ENCODE results near the gene PIK3R5. TPM values are rescaled to one million over a fixed set of nuclear protein-coding genes. Genes with fewer than 3 reads are reported as not detected.

Gene PIK3R5
- total RNA-seq, 2 experiments from 2014 or later, result 0.76 to 1.5 TPM

DNA sequence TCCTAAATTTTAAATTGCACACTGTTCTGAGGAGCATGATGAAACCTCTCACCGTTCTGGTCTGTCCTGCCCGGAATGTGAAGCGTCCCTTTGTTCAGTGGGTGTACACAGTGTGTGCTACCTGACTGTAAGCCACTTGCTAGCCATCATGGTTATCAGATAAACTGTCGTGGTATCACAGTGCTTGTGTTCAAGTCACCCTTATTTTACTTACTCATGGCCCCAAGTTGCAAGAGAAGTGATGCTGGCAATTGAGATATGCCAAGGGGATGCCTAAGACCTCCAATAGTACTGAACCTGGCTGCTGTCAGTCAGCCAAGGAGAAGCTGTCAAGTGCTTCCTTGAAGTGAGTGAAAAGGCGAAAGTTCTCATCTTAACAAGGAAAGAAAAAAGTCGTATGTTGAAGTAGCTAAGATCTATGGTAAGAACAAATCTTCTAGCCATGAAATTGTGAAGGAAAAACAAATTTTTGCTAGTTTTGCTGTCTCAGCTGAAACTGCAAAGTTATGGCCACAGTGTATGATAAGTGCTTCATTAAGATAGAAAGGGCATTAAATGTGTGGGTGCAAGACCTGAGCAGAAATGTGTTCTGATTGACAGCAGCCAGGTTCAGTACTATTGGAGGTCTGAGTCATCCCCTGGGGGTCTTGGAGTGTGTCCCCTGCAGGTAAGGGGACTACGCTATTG lies 103.9 kb downstream of the PIK3R5 start:
- Histone ChIP-seq H3K9me3 (ENCODE audit: low read length) (no peaks in the 10 kb centered on the region), H3K27ac (ENCODE audit: low read depth, low read length, poor library complexity, severe bottlenecking) (no peak overlapping the region), H3K79me2 (ENCODE audit: insufficient read depth, low read depth, low read length) (no peaks in the 10 kb centered on the region), H3K4me3 (ENCODE audit: low read depth, low read length, poor library complexity, severe bottlenecking) (no peak overlapping the region), H2AFZ (ENCODE audit: low read length) (no peak overlapping the region), H3K9me2 (ENCODE audit: insufficient read depth, low read length) (no peaks in the 10 kb centered on the region), H3K36me3 (ENCODE audit: insufficient read depth, low read length) (no peaks in the 10 kb centered on the region), H3K4me2 (ENCODE audit: low read length) (no peak overlapping the region), H3K4me1 (ENCODE audit: insufficient read depth, low read length, poor library complexity, severe bottlenecking) (peaks cover 23% of the 10 kb centered on the region), H4K20me1 (ENCODE audit: insufficient read depth, low read length) (no peaks in the 10 kb centered on the region)
- intact Hi-C loops (cut with micrococcal nuclease; ENCODE audit: unreplicated experiment), result no loop called here
- DNase-seq (ENCODE audit: low spot score), result no peak
- POLR2A ChIA-PET, result no interaction called here
- no TSS peak for BruUV-seq (replicated peaks)
- CTCF ChIA-PET (ENCODE audit: unreplicated experiment), result no interaction called here
- TF ChIP-seq EZH2phosphoT487 (IDR thresholded peaks at IDR 0.05; ENCODE audit: borderline replicate concordance, low read depth, low read length), result no peak
- TF ChIP-seq, protein P1, sequence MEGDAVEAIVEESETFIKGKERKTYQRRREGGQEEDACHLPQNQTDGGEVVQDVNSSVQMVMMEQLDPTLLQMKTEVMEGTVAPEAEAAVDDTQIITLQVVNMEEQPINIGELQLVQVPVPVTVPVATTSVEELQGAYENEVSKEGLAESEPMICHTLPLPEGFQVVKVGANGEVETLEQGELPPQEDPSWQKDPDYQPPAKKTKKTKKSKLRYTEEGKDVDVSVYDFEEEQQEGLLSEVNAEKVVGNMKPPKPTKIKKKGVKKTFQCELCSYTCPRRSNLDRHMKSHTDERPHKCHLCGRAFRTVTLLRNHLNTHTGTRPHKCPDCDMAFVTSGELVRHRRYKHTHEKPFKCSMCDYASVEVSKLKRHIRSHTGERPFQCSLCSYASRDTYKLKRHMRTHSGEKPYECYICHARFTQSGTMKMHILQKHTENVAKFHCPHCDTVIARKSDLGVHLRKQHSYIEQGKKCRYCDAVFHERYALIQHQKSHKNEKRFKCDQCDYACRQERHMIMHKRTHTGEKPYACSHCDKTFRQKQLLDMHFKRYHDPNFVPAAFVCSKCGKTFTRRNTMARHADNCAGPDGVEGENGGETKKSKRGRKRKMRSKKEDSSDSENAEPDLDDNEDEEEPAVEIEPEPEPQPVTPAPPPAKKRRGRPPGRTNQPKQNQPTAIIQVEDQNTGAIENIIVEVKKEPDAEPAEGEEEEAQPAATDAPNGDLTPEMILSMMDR (conservative IDR thresholded peaks at IDR 0.05; ENCODE audit: low read length), result no peak

DNA sequence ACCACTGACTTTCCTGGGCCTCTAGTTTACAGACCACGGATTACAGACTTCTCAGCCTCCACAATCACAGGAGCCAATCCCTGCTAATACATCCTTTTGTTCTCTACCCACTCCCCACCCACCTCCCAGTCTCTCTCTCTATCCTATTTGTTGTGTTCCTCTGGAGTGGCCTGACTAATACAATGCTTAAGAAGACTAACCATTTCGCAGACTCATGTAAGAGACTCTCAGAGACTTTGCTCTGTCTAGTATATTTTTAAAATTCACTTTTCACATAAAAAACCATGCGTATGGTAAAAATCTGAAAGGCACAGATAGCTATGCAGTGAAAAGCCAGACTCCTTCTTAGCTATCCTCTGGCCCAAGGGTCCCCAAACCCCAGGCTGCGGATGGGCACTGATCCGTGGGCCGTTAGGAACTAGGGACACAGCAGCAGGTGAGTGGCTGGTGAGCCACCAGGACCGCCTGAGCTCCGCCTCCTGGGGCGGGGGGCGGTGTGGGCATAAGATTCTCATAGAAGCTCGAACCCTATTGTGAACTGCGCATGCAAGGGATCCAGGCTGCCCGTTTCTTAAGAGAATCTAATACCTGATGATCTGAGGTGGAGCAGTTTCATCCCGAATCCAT lies 105.6 kb downstream of the PIK3R5 start:
- DNase-seq (ENCODE audit: low spot score), result no peak
- Histone ChIP-seq H3K4me1 (ENCODE audit: insufficient read depth, low read length, poor library complexity, severe bottlenecking) (peaks cover 36% of the 10 kb centered on the region), H3K9me3 (ENCODE audit: low read length) (no peaks in the 10 kb centered on the region), H3K27ac (ENCODE audit: low read depth, low read length, poor library complexity, severe bottlenecking) (no peak overlapping the region), H3K9me2 (ENCODE audit: insufficient read depth, low read length) (no peaks in the 10 kb centered on the region), H4K20me1 (ENCODE audit: insufficient read depth, low read length) (no peaks in the 10 kb centered on the region), H3K79me2 (ENCODE audit: insufficient read depth, low read depth, low read length) (no peaks in the 10 kb centered on the region), H3K4me3 (ENCODE audit: low read depth, low read length, poor library complexity, severe bottlenecking) (no peak overlapping the region), H2AFZ (ENCODE audit: low read length) (no peak overlapping the region), H3K36me3 (ENCODE audit: insufficient read depth, low read length) (no peaks in the 10 kb centered on the region), H3K4me2 (ENCODE audit: low read length) (no peak overlapping the region)
- intact Hi-C loops (cut with micrococcal nuclease; ENCODE audit: unreplicated experiment), result no loop called here
- no TSS peak for BruUV-seq (replicated peaks)
- POLR2A ChIA-PET, result no interaction called here
- TF ChIP-seq, protein P1 (conservative IDR thresholded peaks at IDR 0.05; ENCODE audit: low read length), result no peak
- TF ChIP-seq EZH2phosphoT487 (IDR thresholded peaks at IDR 0.05; ENCODE audit: borderline replicate concordance, low read depth, low read length), result no peak
- CTCF ChIA-PET (ENCODE audit: unreplicated experiment), result no interaction called here

Measured in OCI-LY7 (cell line).